DND-41 (cell line): ENCODE results near the gene CHAT.

ENCODE experiments used
- ATAC-seq: fragments of 200-7000 bp; cut with Tn5 transposase; 3 replicates; pipeline ENCODE4 v1.9.1; 2021; ENCODE audit warnings: low read depth; ENCODE audit not compliant: insufficient read depth
- DNase-seq: peaks from one replicate; pipeline ENCODE4 v3.0.0-alpha.2; 2020
- H2AFZ ChIP-seq: 2 replicates; pipeline ENCODE4 v1.6.0; 2012; ENCODE audit warnings: low read depth, low read length
- H3K27ac ChIP-seq: 2 replicates; pipeline ENCODE4 v1.5.1; 2012; ENCODE audit warnings: low read length, inconsistent platforms
- H3K27me3 ChIP-seq: fragments of 200-600 bp; sonication (generic); 2 replicates; pipeline ENCODE4 v1.6.0; 2012; ENCODE audit warnings: low read length, mild to moderate bottlenecking, inconsistent platforms; ENCODE audit not compliant: insufficient read depth, poor library complexity
- H3K36me3 ChIP-seq: 2 replicates; pipeline ENCODE4 v1.5.1; 2012; ENCODE audit warnings: low read length, inconsistent platforms; ENCODE audit not compliant: insufficient read depth
- H3K4me1 ChIP-seq: 2 replicates; pipeline ENCODE4 v1.5.1; 2012; ENCODE audit warnings: mild to moderate bottlenecking, low read length; ENCODE audit not compliant: insufficient read depth
- H3K4me2 ChIP-seq: 2 replicates; pipeline ENCODE4 v1.6.0; 2012; ENCODE audit warnings: mild to moderate bottlenecking, moderate library complexity, low read length, inconsistent platforms; ENCODE audit not compliant: insufficient read depth
- H3K4me3 ChIP-seq, 2 experiments: fragments of 200-600 bp in 1 of 2; shearing (Covaris generic) in 1 of 2; 2 replicates each; pipeline ENCODE4 v1.5.1; 2012 to 2016; ENCODE audit warnings: inconsistent platforms in 2 of 2, low read length in 2 of 2, mild to moderate bottlenecking in 2 of 2, low read depth in 1 of 2, moderate library complexity in 1 of 2
- H3K79me2 ChIP-seq: 2 replicates; pipeline ENCODE4 v1.6.0; 2012; ENCODE audit warnings: low read length, inconsistent platforms; ENCODE audit not compliant: insufficient read depth
- H3K9ac ChIP-seq: 2 replicates; pipeline ENCODE4 v1.6.0; 2012; ENCODE audit warnings: low read depth, mild to moderate bottlenecking, inconsistent platforms, low read length, moderate library complexity
- H3K9me3 ChIP-seq: 2 replicates; pipeline ENCODE4 v1.5.1; 2012; ENCODE audit warnings: low read length, moderate library complexity, mild to moderate bottlenecking, inconsistent platforms; ENCODE audit not compliant: insufficient read depth, severe bottlenecking
- H4K20me1 ChIP-seq: 2 replicates; pipeline ENCODE4 v1.6.0; 2012; ENCODE audit warnings: low read length; ENCODE audit not compliant: insufficient read depth
- CTCF ChIP-seq: IDR thresholded peaks from 2 replicates; pipeline ENCODE4 v1.5.1; 2012; ENCODE audit warnings: borderline replicate concordance, low read length, moderate library complexity, mild to moderate bottlenecking; ENCODE audit not compliant: poor library complexity, severe bottlenecking; ENCODE audit errors: extremely low read depth
- EZH2 ChIP-seq: IDR thresholded peaks from 3 replicates; pipeline ENCODE4 v1.6.1; 2012; ENCODE audit warnings: borderline replicate concordance, low read depth, mild to moderate bottlenecking, moderate library complexity, low read length, inconsistent platforms; ENCODE audit not compliant: severe bottlenecking

The CHAT gene

GRCh38 chr10:49600781-49601400 is 12.9 kb upstream of the CHAT start:
- H3K4me3 ChIP-seq, result no peak overlapping the region
- H3K79me2 ChIP-seq, result no peaks in the 10 kb centered on the region
- H4K20me1 ChIP-seq, result no peaks in the 10 kb centered on the region
- no peaks in the 10 kb centered on the region for H3K36me3 ChIP-seq
- no peaks in the 10 kb centered on the region for H3K4me1 ChIP-seq
- H3K9ac ChIP-seq, result no peak overlapping the region
- H3K27ac ChIP-seq, result no peak overlapping the region
- H3K4me2 ChIP-seq, result no peak overlapping the region
- no peaks in the 10 kb centered on the region for H3K9me3 ChIP-seq
- no peak for ATAC-seq
- TF ChIP-seq CTCF (no peak), EZH2 (no peak)
- no peak overlapping the region for H2AFZ ChIP-seq
- DNase-seq, result no peak
- H3K27me3 ChIP-seq, result no peaks in the 10 kb centered on the region

- Histone ChIP-seq H3K36me3 (no peaks in the 10 kb centered on the region), H3K79me2 (no peaks in the 10 kb centered on the region), H3K4me3 (no peak overlapping the region), H3K4me2 (no peak overlapping the region), H3K9me3 (no peaks in the 10 kb centered on the region), H4K20me1 (no peaks in the 10 kb centered on the region), H3K27me3 (no peaks in the 10 kb centered on the region), H3K9ac (no peak overlapping the region), H2AFZ (no peak overlapping the region), H3K4me1 (peaks cover 6% of the 10 kb centered on the region), H3K27ac (no peak overlapping the region)
- ATAC-seq (no peak), DNase-seq (no peak)
- TF ChIP-seq CTCF, result no peak
- TF ChIP-seq EZH2, result no peak
Observed at GRCh38 chr10:49601857-49602256, 12.0 kb upstream of the CHAT start.

GRCh38 chr10:49602380-49603023 is 11.3 kb upstream of the CHAT start:
- Histone ChIP-seq H3K27me3 (no peaks in the 10 kb centered on the region), H3K79me2 (no peaks in the 10 kb centered on the region), H3K4me2 (no peak overlapping the region), H3K36me3 (no peaks in the 10 kb centered on the region), H3K4me3 (no peak overlapping the region), H2AFZ (no peak overlapping the region), H3K9ac (no peak overlapping the region), H4K20me1 (peaks cover 5% of the 10 kb centered on the region), H3K27ac (no peak overlapping the region), H3K9me3 (no peaks in the 10 kb centered on the region), H3K4me1 (peaks cover 11% of the 10 kb centered on the region)
- TF ChIP-seq CTCF (no peak), EZH2 (no peak)
- no peak for ATAC-seq
- no peak for DNase-seq
